ENCODE data around the gene RHOV.

GRCh38 chr15:40915116-40915661 is 41.2 kb upstream of the RHOV start:
- TF ChIP-seq CTCF (IDR thresholded peaks at IDR 0.05; ENCODE audit: low read depth, low read length): no peak
- no peak for TF ChIP-seq EZH2phosphoT487 (IDR thresholded peaks at IDR 0.05; ENCODE audit: low read depth)

Data from OCI-LY3 (cell line).